Ishikawa (cell line): ENCODE measurements around the gene NACA.

Source experiments
- CEBPB ChIP-seq: IDR thresholded peaks from 2 replicates; pipeline ENCODE4 v1.6.1; 2012
- EP300 ChIP-seq: IDR thresholded peaks from 2 replicates; pipeline ENCODE4 v1.6.1; 2012; ENCODE audit warnings: borderline replicate concordance
- FOXM1 ChIP-seq: IDR thresholded peaks from 2 replicates; pipeline ENCODE4 v1.6.1; 2012; ENCODE audit warnings: low read depth, borderline replicate concordance
- MAX ChIP-seq: IDR thresholded peaks from 2 replicates; pipeline ENCODE4 v1.6.1; 2012
- NFIC ChIP-seq: IDR thresholded peaks from 2 replicates; pipeline ENCODE4 v1.6.1; 2012
- RAD21 ChIP-seq: IDR thresholded peaks from 2 replicates; pipeline ENCODE4 v1.6.1; 2012; ENCODE audit warnings: low read depth
- REST ChIP-seq: IDR thresholded peaks from 2 replicates; pipeline ENCODE4 v1.6.1; 2012; ENCODE audit warnings: low read depth, mild to moderate bottlenecking
- TAF1 ChIP-seq: IDR thresholded peaks from 2 replicates; pipeline ENCODE4 v1.6.1; 2012; ENCODE audit warnings: low read depth, mild to moderate bottlenecking
- TCF12 ChIP-seq: IDR thresholded peaks from 2 replicates; pipeline ENCODE4 v1.6.1; 2012; ENCODE audit warnings: low read depth
- TEAD4 ChIP-seq: IDR thresholded peaks from 2 replicates; pipeline ENCODE4 v1.6.1; 2012
- USF1 ChIP-seq: IDR thresholded peaks from 2 replicates; pipeline ENCODE4 v1.6.1; 2012
- YY1 ChIP-seq: IDR thresholded peaks from 2 replicates; pipeline ENCODE4 v1.6.1; 2012; ENCODE audit warnings: low read depth

DNA sequence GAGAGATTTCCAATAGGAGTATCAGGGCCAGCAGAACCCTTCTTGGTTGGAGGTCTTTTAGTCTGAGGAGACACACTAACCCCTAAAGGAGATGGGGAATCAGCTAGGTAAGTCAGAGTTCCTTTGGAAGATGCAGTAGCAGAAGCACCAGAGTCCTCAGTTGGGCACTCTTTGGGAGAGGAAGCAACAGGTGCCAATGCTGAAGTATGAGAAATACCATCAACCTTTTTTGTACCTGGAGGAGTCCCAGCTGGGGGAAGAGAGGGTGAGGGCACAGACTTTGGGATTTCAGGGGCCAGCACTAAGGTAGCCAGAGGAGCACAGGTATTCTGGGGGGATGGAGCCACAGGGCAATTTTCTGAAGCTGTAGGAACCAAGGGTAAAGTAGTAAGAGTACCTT lies 6.0 kb downstream of the NACA start:
- no peak for TF ChIP-seq FOXM1
- TF ChIP-seq MAX: no peak
- TF ChIP-seq EP300: no peak
- no peak for TF ChIP-seq TAF1
- no peak for TF ChIP-seq REST
- no peak for TF ChIP-seq TCF12
- TF ChIP-seq CEBPB: no peak
- TF ChIP-seq YY1: no peak
- no peak for TF ChIP-seq RAD21
- no peak for TF ChIP-seq USF1
- TF ChIP-seq TEAD4: no peak
- TF ChIP-seq NFIC: no peak
